Bronchial epithelial cell (primary cell): ENCODE measurements around the gene ZNF764. TPM values are rescaled to one million over a fixed set of nuclear protein-coding genes. Genes with fewer than 3 reads are reported as not detected.

Experiments
- DNase-seq: peaks from one replicate; pipeline ENCODE4 v3.0.0-alpha.2; 2010; ENCODE audit warnings: low read depth
- FAIRE-seq: peaks from 2 replicates; lab custom pipeline; 2011; peaks lifted over from hg19 to GRCh38; lab: Jason Lieb, UNC
- H3K27me3 ChIP-seq: 2 replicates; pipeline ENCODE4 v1.5.1; 2011; ENCODE audit warnings: low read length; ENCODE audit not compliant: control insufficient read depth, insufficient read depth
- H3K36me3 ChIP-seq: 2 replicates; pipeline ENCODE4 v1.5.1; 2011; ENCODE audit warnings: low read length; ENCODE audit not compliant: control insufficient read depth, insufficient read depth
- H3K4me3 ChIP-seq: 2 replicates; pipeline ENCODE4 v1.5.1; 2011; ENCODE audit warnings: mild to moderate bottlenecking, low read depth, low read length, control low read depth
- CTCF ChIP-seq: IDR thresholded peaks from 2 replicates; pipeline ENCODE4 v1.5.1; 2011; ENCODE audit warnings: mild to moderate bottlenecking, moderate library complexity, low read length, control low read depth, inconsistent platforms; ENCODE audit not compliant: insufficient read depth, severe bottlenecking
- total RNA-seq: library from RNA; depleted of rRNA; stranded (reverse); fragments of >200 nt; gene quantifications from 2 replicates; pipeline ENCODE4 v1.2.1, GENCODE V29; 2014

ZNF764 gene
- total RNA-seq, 1 donor from 2014 or later: 2.4 TPM

- Histone ChIP-seq H3K36me3 (no peaks in the 10 kb centered on the region), H3K4me3 (no peak overlapping the region), H3K27me3 (no peaks in the 10 kb centered on the region)
- FAIRE-seq (no peak), DNase-seq (no peak)
- no peak for TF ChIP-seq CTCF
Observed at GRCh38 chr16:30588651-30589050, 30.5 kb upstream of the ZNF764 start.

- no peak for TF ChIP-seq CTCF
- H3K36me3 ChIP-seq: peaks cover 9% of the 10 kb centered on the region
- H3K4me3 ChIP-seq: peak within 1 kb of the TSS; percentile 60
- DNase-seq (peak; percentile 99), FAIRE-seq (no peak)
- no peaks in the 10 kb centered on the region for H3K27me3 ChIP-seq
Observed at GRCh38 chr16:30585400-30586191, 27.4 kb upstream of the ZNF764 start, which contains the start of gene ZNF785. Gene ZNF785 (minus strand): TSS chr16:30585697. CDS start chr16:30585611, 86 bp downstream.

- no peak for TF ChIP-seq CTCF
- DNase-seq (peak; percentile 11), FAIRE-seq (no peak)
- peak overlapping the region; percentile 60 for H3K4me3 ChIP-seq
- H3K27me3 ChIP-seq: no peaks in the 10 kb centered on the region
- peaks cover 9% of the 10 kb centered on the region for H3K36me3 ChIP-seq
Observed at GRCh38 chr16:30585022-30585399, 26.8 kb upstream of the ZNF764 start.

GRCh38 chr16:30582611-30583340 lies 24.6 kb upstream of the ZNF764 start:
- Histone ChIP-seq H3K36me3 (peaks cover 15% of the 10 kb centered on the region), H3K4me3 (no peak overlapping the region), H3K27me3 (no peaks in the 10 kb centered on the region)
- TF ChIP-seq CTCF: no peak
- no peak for FAIRE-seq
- no peak for DNase-seq

DNA sequence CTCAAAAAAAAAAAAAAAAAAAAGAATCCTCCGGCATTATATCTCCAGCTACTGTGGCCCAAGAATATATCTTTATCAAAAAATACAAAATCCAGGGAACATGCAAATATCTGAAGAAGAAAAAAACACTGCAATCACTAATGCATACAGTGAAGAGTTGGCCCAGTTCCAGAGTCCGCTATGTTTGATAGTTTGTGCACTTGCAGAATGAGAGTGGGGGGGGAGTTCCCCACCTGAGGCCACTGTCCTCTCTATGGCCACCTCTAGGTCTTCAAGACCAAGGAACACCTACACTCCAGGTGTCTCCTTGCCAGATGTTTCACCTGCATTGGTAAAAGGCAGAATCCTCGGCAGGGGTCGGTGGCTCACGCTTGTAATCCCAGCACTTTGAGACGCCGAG lies 23.3 kb upstream of the ZNF764 start:
- no peak for TF ChIP-seq CTCF
- Histone ChIP-seq H3K36me3 (peaks cover 15% of the 10 kb centered on the region), H3K27me3 (no peaks in the 10 kb centered on the region), H3K4me3 (no peak overlapping the region)
- no peak for DNase-seq
- FAIRE-seq: no peak
